T47D (cell line): ENCODE measurements around the gene PACS1.
"Not testable (repeated sequence)": the region's sequence is repeated elsewhere in the genome, so short reads cannot be mapped to it uniquely, and the experiment has no call there.

Experiments used
- DNase-seq, 2 experiments: peaks; one replicate each; pipeline versions ENCODE4 v3.0.0 to v3.0.0-alpha.2; 2011 to 2012; ENCODE audit warnings: low read depth in 1 of 2, low spot score in 1 of 2
- JUND ChIP-seq: IDR thresholded peaks from 2 replicates; pipeline ENCODE4 v1.6.1; 2012; ENCODE audit warnings: low read depth
- in situ Hi-C: cut with HindIII; loops from 2 replicates; pipeline ENCODE4 v1.10.0; 2016; ENCODE audit warnings: low sequenced_read_pairs, low pct_unique_long_range_greater_than_20kb

PACS1 gene

GRCh38 chr11:66087148-66087908 is 17.3 kb downstream of the PACS1 start:
- TF ChIP-seq JUND = no peak
- no peak for DNase-seq
- in situ Hi-C loops = no loop called here

DNA sequence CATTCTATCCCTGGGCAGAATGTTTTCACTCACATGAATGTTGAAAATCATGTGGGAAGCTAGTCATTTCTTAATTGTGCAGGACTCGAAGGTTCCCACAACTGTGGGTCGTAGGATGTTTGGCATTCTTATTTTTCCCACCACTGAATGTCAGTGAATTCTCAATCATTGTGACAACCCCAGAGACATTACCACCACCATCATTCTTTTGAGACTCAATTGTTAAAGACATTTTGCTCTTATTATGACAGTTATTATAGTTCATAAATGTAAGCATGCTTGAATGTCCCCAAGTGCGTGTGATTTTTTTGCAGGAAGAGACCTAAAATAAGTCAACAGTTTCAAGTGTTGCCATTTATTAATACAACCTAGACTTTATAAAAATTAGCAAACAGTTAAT is 19.0 kb downstream of the PACS1 start:
- in situ Hi-C loops = no loop called here
- DNase-seq = no peak
- TF ChIP-seq JUND = no peak

- no peak for TF ChIP-seq JUND
- in situ Hi-C loops = no loop called here
These were observed 20.2 kb downstream of the PACS1 start for GRCh38 chr11:66090288-66090687.

GRCh38 chr11:66092125-66092524 is 22.1 kb downstream of the PACS1 start:
- DNase-seq, in situ Hi-C loops: not testable (repeated sequence)

More at GRCh38 chr11:66090288-66090687, 20.2 kb downstream of the PACS1 start:
- DNase-seq = no peak

DNA sequence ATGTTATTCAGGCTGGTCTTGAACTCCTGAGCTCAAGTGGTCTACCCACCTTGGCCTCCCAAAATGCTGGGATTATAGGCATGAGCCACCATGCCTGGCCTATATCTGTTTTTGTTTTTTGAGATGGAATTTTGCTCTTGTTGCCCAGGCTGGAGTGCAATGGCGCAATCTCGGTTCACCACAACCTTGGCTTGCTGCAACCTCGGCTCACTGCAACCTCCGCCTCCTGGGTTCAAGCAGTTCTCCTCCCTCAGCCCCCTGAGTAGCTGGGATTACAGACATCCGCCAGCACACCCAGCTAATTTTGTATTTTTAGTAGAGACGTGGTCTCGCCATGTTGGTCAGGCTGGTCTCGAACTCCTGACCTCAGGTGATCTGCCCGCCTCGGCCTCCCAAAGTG is 29.7 kb downstream of the PACS1 start:
- in situ Hi-C loops, DNase-seq: not testable (repeated sequence)

GRCh38 chr11:66100272-66101065 is 30.4 kb downstream of the PACS1 start:
- TF ChIP-seq JUND = no peak
- in situ Hi-C loops = no loop called here
- no peak for DNase-seq

DNA sequence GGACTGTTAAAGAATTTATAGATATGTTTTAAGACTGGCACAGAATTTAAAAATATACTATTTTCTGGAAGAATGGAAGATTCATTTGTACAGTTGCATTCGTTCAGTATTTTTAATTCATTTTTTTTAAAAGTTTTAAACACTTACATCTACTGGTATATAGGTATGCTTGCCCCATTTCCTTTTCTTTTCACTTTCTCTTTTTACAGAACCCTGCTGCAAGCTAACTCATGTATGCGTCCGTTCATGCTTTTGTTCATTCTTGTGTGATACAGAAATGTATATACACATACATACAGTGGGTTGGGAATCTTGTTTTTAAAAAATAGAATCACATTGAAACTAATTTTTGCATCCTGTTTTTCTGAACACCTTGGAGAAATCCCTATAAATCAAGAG is 31.0 kb downstream of the PACS1 start:
- TF ChIP-seq JUND = no peak
- in situ Hi-C loops = no loop called here

DNA sequence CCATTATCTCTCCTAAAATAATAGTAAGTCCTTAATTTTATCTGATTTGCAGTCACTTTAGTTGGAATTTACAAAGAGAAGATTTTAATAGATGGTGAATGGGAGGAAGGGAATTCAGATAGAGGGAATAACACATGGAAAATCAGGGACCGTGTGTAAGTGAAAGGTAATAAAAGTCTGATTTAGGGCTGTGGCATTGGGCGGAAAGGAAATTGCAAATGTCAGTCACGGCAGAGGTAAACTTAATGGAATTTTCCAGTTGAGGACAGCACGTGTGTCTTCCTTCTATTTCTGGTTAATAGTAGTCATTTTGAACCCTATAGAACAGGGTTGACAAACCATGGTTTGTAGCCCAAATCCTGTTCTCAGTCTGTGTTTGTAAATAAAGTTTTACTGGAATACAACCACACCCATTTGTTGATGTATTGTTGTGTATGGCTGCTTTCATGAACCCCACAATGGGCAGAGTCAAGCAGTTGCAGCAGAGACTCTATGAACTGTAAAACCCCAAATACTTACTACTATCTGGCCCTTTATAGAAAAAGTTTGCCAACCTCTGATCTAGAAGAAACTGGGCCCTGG is 34.1 kb downstream of the PACS1 start:
- no peak for DNase-seq
- in situ Hi-C loops = no loop called here
- TF ChIP-seq JUND = no peak

More for the DNA sequence above, 31.0 kb downstream of the PACS1 start:
- DNase-seq = no peak

- no peak for DNase-seq
- TF ChIP-seq JUND = no peak
- in situ Hi-C loops = no loop called here
These were observed 36.9 kb downstream of the PACS1 start for GRCh38 chr11:66106786-66107599.

DNA sequence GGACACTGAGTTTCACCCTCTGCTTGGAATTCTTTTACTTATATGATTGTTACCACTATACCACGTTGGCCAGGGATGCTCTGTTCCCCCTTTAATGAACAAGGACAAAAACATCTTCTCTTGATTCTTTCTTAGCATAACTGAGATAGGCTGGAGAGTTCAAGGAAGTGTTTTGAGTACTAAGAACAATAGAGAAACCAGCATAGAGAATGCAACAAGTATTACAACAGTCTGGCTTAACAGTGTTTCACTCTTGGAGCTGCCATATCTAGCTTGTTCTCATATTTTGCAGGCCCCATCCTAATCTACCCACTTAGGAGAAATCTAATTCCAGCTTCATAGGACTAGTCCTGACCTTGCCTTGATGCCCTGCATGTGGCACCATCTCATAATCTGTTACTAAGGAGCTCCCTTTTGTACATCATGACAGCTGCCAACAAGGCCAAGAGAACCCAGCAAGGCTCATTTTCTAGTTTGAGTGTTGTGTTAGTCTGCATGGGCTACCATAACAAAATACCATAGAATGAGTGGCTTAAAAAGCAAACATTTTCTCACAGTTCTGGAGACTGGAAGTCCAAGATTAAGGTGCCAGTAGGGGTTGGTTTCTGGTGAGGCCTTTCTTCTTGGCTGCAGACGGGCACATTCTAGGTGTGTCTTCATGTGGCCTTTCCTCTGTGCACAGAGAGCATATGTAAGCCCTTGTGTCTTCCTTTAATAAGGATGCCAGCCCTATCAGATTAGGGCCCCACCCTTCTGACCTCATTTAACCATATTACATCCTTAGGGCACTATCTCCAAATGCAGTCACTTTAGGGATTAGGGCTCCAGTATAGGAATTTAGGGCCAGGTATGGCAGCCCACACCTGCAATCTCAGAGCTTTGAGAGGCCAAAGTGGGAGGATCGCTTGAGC is 37.8 kb downstream of the PACS1 start:
- no peak for TF ChIP-seq JUND
- in situ Hi-C loops = no loop called here
- DNase-seq = no peak

- in situ Hi-C loops = no loop called here
- no peak for DNase-seq
- no peak for TF ChIP-seq JUND
These were observed 39.2 kb downstream of the PACS1 start for GRCh38 chr11:66109294-66109693.
